ENCODE data around the gene VSIG10. TPM values are rescaled to one million over a fixed set of nuclear protein-coding genes. Genes with fewer than 3 reads are reported as not detected.

The VSIG10 gene
- total RNA-seq, 3 donors from 2014 or later (not counting 1 experiment from before 2014, with no cell fraction given): 0.56 to 2.2 (median 0.75) TPM

DNA sequence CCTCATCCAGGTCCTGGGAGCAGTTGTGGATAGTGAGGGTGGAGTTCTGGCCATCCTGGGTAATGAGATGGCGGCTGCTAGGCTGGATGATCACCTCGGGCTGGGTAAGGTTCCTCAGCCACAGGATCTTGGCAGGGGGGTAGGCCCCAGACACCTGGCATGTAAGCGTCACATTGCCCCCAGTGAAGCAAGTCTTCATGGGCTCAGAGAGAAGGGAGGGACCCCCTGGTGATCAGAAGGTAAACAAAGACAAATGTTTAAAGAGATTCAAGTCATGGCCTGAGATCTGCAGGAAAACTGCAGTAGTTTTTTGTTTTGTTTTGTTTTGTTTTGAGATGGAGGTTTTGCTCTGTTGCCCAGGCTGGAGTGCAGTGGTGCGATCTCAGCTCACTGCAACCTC is 30.0 kb downstream of the VSIG10 start:
- TF ChIP-seq, protein P1, sequence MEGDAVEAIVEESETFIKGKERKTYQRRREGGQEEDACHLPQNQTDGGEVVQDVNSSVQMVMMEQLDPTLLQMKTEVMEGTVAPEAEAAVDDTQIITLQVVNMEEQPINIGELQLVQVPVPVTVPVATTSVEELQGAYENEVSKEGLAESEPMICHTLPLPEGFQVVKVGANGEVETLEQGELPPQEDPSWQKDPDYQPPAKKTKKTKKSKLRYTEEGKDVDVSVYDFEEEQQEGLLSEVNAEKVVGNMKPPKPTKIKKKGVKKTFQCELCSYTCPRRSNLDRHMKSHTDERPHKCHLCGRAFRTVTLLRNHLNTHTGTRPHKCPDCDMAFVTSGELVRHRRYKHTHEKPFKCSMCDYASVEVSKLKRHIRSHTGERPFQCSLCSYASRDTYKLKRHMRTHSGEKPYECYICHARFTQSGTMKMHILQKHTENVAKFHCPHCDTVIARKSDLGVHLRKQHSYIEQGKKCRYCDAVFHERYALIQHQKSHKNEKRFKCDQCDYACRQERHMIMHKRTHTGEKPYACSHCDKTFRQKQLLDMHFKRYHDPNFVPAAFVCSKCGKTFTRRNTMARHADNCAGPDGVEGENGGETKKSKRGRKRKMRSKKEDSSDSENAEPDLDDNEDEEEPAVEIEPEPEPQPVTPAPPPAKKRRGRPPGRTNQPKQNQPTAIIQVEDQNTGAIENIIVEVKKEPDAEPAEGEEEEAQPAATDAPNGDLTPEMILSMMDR (IDR thresholded peaks at IDR 0.05): no peak
- 90% methylated on average over 4 of the region's 4 CpGs for WGBS (ENCODE audit: insufficient coverage)
- no peak overlapping the region for H3K4me3 ChIP-seq (ENCODE audit: low read length)

GRCh38 chr12:118070650-118071049 is 33.2 kb downstream of the VSIG10 start:
- H3K36me3 Mint-ChIP-seq: no peaks in the 10 kb centered on the region
- no peaks in the 10 kb centered on the region for H3K9me3 Mint-ChIP-seq
- ATAC-seq (no peak), DNase-seq (no peak)
- H3K9me3 ChIP-seq (ENCODE audit: control insufficient read depth, insufficient read depth, low read length): no peaks in the 10 kb centered on the region
- peaks cover 0 to 1% of the 10 kb centered on the region in 2 donors for H3K4me1 Mint-ChIP-seq
- no peaks in the 10 kb centered on the region for H3K4me1 ChIP-seq (ENCODE audit: control insufficient read depth, insufficient read depth, low read length)
- TF ChIP-seq, protein P1 (IDR thresholded peaks at IDR 0.05): no peak
- no peaks in the 10 kb centered on the region for H3K36me3 ChIP-seq (ENCODE audit: control insufficient read depth, insufficient read depth, low read length)
- H3K27ac ChIP-seq (ENCODE audit: low read length): no peak overlapping the region
- no peaks in the 10 kb centered on the region for H3K27me3 ChIP-seq (ENCODE audit: control insufficient read depth, insufficient read depth, low read length)
- no peak overlapping the region for H3K4me3 ChIP-seq (ENCODE audit: low read length)
- no peak overlapping the region for H3K4me3 Mint-ChIP-seq
- no peak overlapping the region for H3K27ac Mint-ChIP-seq
- H3K27me3 Mint-ChIP-seq (ENCODE audit: low read depth in 2 of 2): peaks cover 18 to 27% of the 10 kb centered on the region in 2 donors
- 91% methylated on average over 3 of the region's 3 CpGs for whole genome bisulfite sequencing (ENCODE audit: insufficient coverage)
- intact Hi-C loops (cut with micrococcal nuclease): no loop called here

More for the DNA sequence above, 30.0 kb downstream of the VSIG10 start:
- no peak overlapping the region for H3K27ac ChIP-seq (ENCODE audit: low read length)
- no peaks in the 10 kb centered on the region for H3K27me3 ChIP-seq (ENCODE audit: control insufficient read depth, insufficient read depth, low read length)
- no peaks in the 10 kb centered on the region for H3K36me3 ChIP-seq (ENCODE audit: control insufficient read depth, insufficient read depth, low read length)
- H3K4me1 ChIP-seq (ENCODE audit: control insufficient read depth, insufficient read depth, low read length): no peaks in the 10 kb centered on the region
- no peak for ATAC-seq
- Mint-ChIP-seq H3K9me3 (no peaks in the 10 kb centered on the region), H3K36me3 (no peaks in the 10 kb centered on the region), H3K27ac (no peak overlapping the region), H3K27me3 (ENCODE audit: low read depth in 2 of 2) (peaks cover 3 to 4% of the 10 kb centered on the region in 2 donors), H3K4me1 (no peaks in the 10 kb centered on the region), H3K4me3 (no peak overlapping the region)
- DNase-seq: no peak
- H3K9me3 ChIP-seq (ENCODE audit: control insufficient read depth, insufficient read depth, low read length): no peaks in the 10 kb centered on the region
- intact Hi-C loops (cut with micrococcal nuclease): no loop called here

GRCh38 chr12:118068445-118068844 is 35.4 kb downstream of the VSIG10 start:
- Mint-ChIP-seq H3K9me3 (no peaks in the 10 kb centered on the region), H3K27ac (no peak overlapping the region), H3K4me1 (peaks cover 9 to 14% of the 10 kb centered on the region in 2 donors), H3K36me3 (no peaks in the 10 kb centered on the region), H3K4me3 (no peak overlapping the region), H3K27me3 (ENCODE audit: low read depth in 2 of 2) (peaks cover 21 to 43% of the 10 kb centered on the region in 2 donors)
- WGBS (ENCODE audit: insufficient coverage): 81% methylated on average over 2 of the region's 2 CpGs
- ATAC-seq (no peak), DNase-seq (no peak)
- Histone ChIP-seq H3K4me3 (ENCODE audit: low read length) (no peak overlapping the region), H3K9me3 (ENCODE audit: control insufficient read depth, insufficient read depth, low read length) (no peaks in the 10 kb centered on the region), H3K4me1 (ENCODE audit: control insufficient read depth, insufficient read depth, low read length) (no peaks in the 10 kb centered on the region), H3K36me3 (ENCODE audit: control insufficient read depth, insufficient read depth, low read length) (no peaks in the 10 kb centered on the region), H3K27ac (ENCODE audit: low read length) (no peak overlapping the region), H3K27me3 (ENCODE audit: control insufficient read depth, insufficient read depth, low read length) (no peaks in the 10 kb centered on the region)
- intact Hi-C loops (cut with micrococcal nuclease): no loop called here
- TF ChIP-seq, protein P1 (IDR thresholded peaks at IDR 0.05): no peak

DNA sequence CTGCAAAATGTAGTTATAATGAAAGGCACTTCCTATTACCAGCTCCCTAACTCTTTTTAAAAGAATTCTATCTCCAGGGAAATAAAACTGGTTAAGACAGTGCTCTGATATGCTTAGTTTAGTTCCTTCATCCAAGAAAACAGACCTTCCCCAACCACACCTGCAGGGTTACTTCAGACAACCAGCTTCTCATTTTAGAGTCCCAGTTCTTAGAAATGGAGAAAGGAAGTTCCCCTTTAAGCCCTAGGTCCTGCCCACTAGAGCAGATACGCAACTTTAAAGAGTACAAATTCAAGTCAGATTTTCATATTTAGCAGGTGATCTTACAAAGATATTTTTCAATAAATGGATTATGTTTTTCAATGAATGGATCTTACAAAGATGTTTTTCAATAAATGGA is 38.4 kb downstream of the VSIG10 start:
- Histone ChIP-seq H3K27ac (ENCODE audit: low read length) (no peak overlapping the region), H3K4me3 (ENCODE audit: low read length) (no peak overlapping the region), H3K36me3 (ENCODE audit: control insufficient read depth, insufficient read depth, low read length) (no peaks in the 10 kb centered on the region), H3K4me1 (ENCODE audit: control insufficient read depth, insufficient read depth, low read length) (peaks cover 16% of the 10 kb centered on the region), H3K9me3 (ENCODE audit: control insufficient read depth, insufficient read depth, low read length) (no peaks in the 10 kb centered on the region), H3K27me3 (ENCODE audit: control insufficient read depth, insufficient read depth, low read length) (no peaks in the 10 kb centered on the region)
- H3K4me3 Mint-ChIP-seq: no peak overlapping the region
- WGBS (ENCODE audit: insufficient coverage): no CpG with 5 or more reads among the region's 1 CpG
- H3K27me3 Mint-ChIP-seq (ENCODE audit: low read depth in 2 of 2): peaks cover 18 to 43% of the 10 kb centered on the region in 2 donors
- DNase-seq (no peak), ATAC-seq (no peak)
- TF ChIP-seq, protein P1 (IDR thresholded peaks at IDR 0.05): no peak
- intact Hi-C loops (cut with micrococcal nuclease): no loop called here
- no peak overlapping the region for H3K27ac Mint-ChIP-seq
- H3K9me3 Mint-ChIP-seq: no peaks in the 10 kb centered on the region
- no peaks in the 10 kb centered on the region for H3K36me3 Mint-ChIP-seq
- peaks cover 21 to 32% of the 10 kb centered on the region in 2 donors for H3K4me1 Mint-ChIP-seq
